ENCODE data around the gene SLC8B1. TPM values are rescaled to one million over a fixed set of nuclear protein-coding genes. Genes with fewer than 3 reads are reported as not detected.

The SLC8B1 gene
- total and polyA plus RNA-seq, 9 of the 15 experiments (the other 6 are each of a cell fraction or from before 2014, with no cell fraction given) = 0.86 to 34.1 (median 18.5) TPM

DNA sequence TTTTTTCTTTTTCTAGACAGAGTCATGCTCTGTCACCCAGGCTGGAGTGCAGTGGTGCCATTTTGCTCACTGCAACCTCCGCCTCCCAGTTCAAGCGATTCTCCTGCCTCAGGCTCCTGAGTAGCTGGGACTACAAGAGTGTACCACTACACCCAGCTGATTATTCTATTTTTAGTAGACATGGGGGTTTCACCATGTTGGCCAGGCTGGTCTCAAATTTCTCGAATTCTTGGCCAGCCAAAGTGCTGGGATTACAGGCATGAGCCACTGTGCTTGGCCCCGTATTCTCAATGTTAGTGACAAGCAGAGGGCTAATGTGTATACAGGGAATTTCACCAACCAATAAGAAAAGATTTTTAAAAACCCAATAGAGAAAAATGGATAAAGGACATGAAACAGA, 31.9 kb upstream of the SLC8B1 start:
- 0 out of 2 replicates have a peak, but pooled peaks cover 3% of the 10 kb centered on the region for H4K20me1 ChIP-seq (replicated peaks; ENCODE audit: control insufficient read depth, insufficient read depth, low read length)
- no peak overlapping the region for H3K4me3 ChIP-seq
- no peaks in the 10 kb centered on the region for H3K79me2 ChIP-seq (ENCODE audit: control insufficient read depth, insufficient read depth, low read length)
- H3K9me3 ChIP-seq (replicated peaks; ENCODE audit: control insufficient read depth, insufficient read depth, low read depth, low read length) = no peaks in the 10 kb centered on the region
- H2AFZ ChIP-seq (ENCODE audit: low read depth, low read length) = no peak overlapping the region
- H3K27me3 ChIP-seq (ENCODE audit: control insufficient read depth in 2 of 2, insufficient read depth in 2 of 2, low read length in 2 of 2) = no peaks in the 10 kb centered on the region
- peaks cover 31% of the 10 kb centered on the region; the same call in 2 of the 3 replicates for H3K36me3 ChIP-seq (ENCODE audit: control insufficient read depth, insufficient read depth, low read length)
- DNase-seq (ENCODE audit: extremely low read depth in 1 of 4, low spot score in 3 of 4) = no peak
- POLR2A ChIA-PET = no interaction called here
- intact Hi-C loops (cut with micrococcal nuclease) (no loop called here), in situ Hi-C loops (cut with MboI) (no loop called here)
- no peak overlapping the region for H3K27ac ChIP-seq (ENCODE audit: extremely low read depth, low read depth, low read length)
- no peak for TF ChIP-seq ZNF311 (CRISPR knock-in tag; IDR thresholded peaks at IDR 0.05)
- TF ChIP-seq ZNF124 (CRISPR knock-in tag; IDR thresholded peaks at IDR 0.05) = no peak
- no peak for TF ChIP-seq NCOA2 (IDR thresholded peaks at IDR 0.05; ENCODE audit: partially characterized antibody in 2 of 2)
- TF ChIP-seq HMGN3 (IDR thresholded peaks at IDR 0.05; ENCODE audit: borderline replicate concordance, extremely low read depth, insufficient read length, low read depth, low read length) = no peak
- no peak for TF ChIP-seq MCM3 (IDR thresholded peaks at IDR 0.05)
- TF ChIP-seq ZNF408 (CRISPR knock-in tag; IDR thresholded peaks at IDR 0.05; ENCODE audit: low read depth) = no peak
- H3K4me1 ChIP-seq (replicated peaks in 1 of 2; ENCODE audit: control insufficient read depth in 2 of 2, insufficient read depth in 2 of 2, low read length in 2 of 2) = peaks cover 0 to 5% of the 10 kb centered on the region in 2 experiments; a peak in 2 of 5 replicates
- no peak overlapping the region; a peak in 1 of 4 replicates for H3K9ac ChIP-seq (ENCODE audit: insufficient read depth in 1 of 2, low read depth in 2 of 2, low read length in 2 of 2)
- no peak for FAIRE-seq
- CTCF ChIA-PET (ENCODE audit: low intra/inter-chr PET ratio) = no interaction called here
- no peak for ATAC-seq
- no peaks in the 10 kb centered on the region for H3K9me1 ChIP-seq (ENCODE audit: control insufficient read depth, insufficient read depth, low read length)
- H3K4me2 ChIP-seq (ENCODE audit: insufficient read depth, low read length) = no peak overlapping the region
- no TSS peak for BruUV-seq (replicated peaks)
- WGBS (ENCODE audit: insufficient coverage, low coverage, missing lambda C conversion rate) = 75% methylated on average over 3 of the region's 4 CpGs

Measured in K562 (cell line).